Measurements from ENCODE around the gene PLAAT4.

DNA sequence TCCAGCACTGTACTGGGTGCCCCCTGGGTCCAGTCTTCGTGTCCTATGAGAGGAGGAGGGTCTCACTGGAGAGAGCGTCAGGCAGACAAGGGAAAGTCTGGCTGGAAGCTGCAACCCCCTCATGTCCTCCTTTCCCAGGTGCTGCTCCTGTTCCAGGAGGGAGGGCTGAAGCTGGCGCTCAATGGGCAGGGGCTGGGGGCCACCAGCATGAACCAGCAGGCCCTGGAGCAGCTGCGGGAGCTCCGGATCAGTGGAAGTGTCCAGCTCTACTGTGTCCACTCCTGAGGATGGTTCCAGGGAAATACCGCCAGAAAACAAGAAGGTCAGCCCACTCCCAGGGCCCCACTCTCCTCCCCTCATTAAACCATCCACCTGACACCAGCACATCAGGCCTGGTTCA, 20.5 kb upstream of the PLAAT4 start:
- TF ChIP-seq, protein P1, sequence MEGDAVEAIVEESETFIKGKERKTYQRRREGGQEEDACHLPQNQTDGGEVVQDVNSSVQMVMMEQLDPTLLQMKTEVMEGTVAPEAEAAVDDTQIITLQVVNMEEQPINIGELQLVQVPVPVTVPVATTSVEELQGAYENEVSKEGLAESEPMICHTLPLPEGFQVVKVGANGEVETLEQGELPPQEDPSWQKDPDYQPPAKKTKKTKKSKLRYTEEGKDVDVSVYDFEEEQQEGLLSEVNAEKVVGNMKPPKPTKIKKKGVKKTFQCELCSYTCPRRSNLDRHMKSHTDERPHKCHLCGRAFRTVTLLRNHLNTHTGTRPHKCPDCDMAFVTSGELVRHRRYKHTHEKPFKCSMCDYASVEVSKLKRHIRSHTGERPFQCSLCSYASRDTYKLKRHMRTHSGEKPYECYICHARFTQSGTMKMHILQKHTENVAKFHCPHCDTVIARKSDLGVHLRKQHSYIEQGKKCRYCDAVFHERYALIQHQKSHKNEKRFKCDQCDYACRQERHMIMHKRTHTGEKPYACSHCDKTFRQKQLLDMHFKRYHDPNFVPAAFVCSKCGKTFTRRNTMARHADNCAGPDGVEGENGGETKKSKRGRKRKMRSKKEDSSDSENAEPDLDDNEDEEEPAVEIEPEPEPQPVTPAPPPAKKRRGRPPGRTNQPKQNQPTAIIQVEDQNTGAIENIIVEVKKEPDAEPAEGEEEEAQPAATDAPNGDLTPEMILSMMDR (conservative IDR thresholded peaks at IDR 0.05; ENCODE audit: low read length), result no peak
- no peak for TF ChIP-seq EZH2phosphoT487 (IDR thresholded peaks at IDR 0.05; ENCODE audit: borderline replicate concordance)
